Endothelial cell of umbilical vein (primary cell): Measurements from ENCODE around the gene ALDOA.

Source experiments
- FOS ChIP-seq: IDR thresholded peaks from 2 replicates; pipeline ENCODE4 v1.6.1; 2011; ENCODE audit warnings: mild to moderate bottlenecking, low read length, moderate library complexity, borderline replicate concordance; ENCODE audit not compliant: insufficient read depth
- GATA2 ChIP-seq: IDR thresholded peaks from 2 replicates; pipeline ENCODE4 v1.7.0; 2011; ENCODE audit warnings: low read depth, mild to moderate bottlenecking, moderate library complexity, mixed read lengths, low read length; ENCODE audit not compliant: insufficient read length, insufficient read depth
- POLR2AphosphoS5 ChIP-seq: IDR thresholded peaks from 2 replicates; pipeline ENCODE4 v1.6.1; 2012; ENCODE audit warnings: low read depth, mild to moderate bottlenecking, control low read depth, low read length, moderate library complexity; ENCODE audit not compliant: insufficient read depth
- TF ChIP-seq, protein P1 (sequence below), 2 donors: IDR thresholded peaks; 1 replicate in 1 of 2; 2 replicates in 1 of 2; pipeline ENCODE4 v1.5.1; 2011; ENCODE audit warnings: low read length in 2 of 2, mild to moderate bottlenecking in 2 of 2, moderate library complexity in 2 of 2, control low read depth in 1 of 2, inconsistent platforms in 1 of 2, low read depth in 1 of 2; ENCODE audit not compliant: insufficient read depth in 1 of 2; ENCODE audit errors: extremely low read depth in 1 of 2

- TF ChIP-seq POLR2AphosphoS5 (no peak), GATA2 (no peak), FOS (no peak)
- TF ChIP-seq, protein P1, sequence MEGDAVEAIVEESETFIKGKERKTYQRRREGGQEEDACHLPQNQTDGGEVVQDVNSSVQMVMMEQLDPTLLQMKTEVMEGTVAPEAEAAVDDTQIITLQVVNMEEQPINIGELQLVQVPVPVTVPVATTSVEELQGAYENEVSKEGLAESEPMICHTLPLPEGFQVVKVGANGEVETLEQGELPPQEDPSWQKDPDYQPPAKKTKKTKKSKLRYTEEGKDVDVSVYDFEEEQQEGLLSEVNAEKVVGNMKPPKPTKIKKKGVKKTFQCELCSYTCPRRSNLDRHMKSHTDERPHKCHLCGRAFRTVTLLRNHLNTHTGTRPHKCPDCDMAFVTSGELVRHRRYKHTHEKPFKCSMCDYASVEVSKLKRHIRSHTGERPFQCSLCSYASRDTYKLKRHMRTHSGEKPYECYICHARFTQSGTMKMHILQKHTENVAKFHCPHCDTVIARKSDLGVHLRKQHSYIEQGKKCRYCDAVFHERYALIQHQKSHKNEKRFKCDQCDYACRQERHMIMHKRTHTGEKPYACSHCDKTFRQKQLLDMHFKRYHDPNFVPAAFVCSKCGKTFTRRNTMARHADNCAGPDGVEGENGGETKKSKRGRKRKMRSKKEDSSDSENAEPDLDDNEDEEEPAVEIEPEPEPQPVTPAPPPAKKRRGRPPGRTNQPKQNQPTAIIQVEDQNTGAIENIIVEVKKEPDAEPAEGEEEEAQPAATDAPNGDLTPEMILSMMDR (IDR thresholded peaks at IDR 0.05; ENCODE audit: extremely low read depth in 1 of 2, insufficient read depth in 1 of 2, low read depth in 1 of 2, low read length in 2 of 2), result no peak
Measured at GRCh38 chr16:30017277-30017656, 48.3 kb upstream of the ALDOA start.
